SK-N-SH treated with all-trans-retinoic acid at 6 μM for 48 hours (cell line): Measurements from ENCODE around the gene ISOC2.
A peak's percentile ranks its signal among the peaks of the same experiment; 100 is the strongest.

ENCODE experiments used
- ARNTL ChIP-seq: fragments of 450-650 bp; formaldehyde crosslinking; IDR thresholded peaks from 2 replicates; pipeline ENCODE4 v1.5.0; 2020; ENCODE audit warnings: low read depth, mild to moderate bottlenecking, moderate library complexity, borderline replicate concordance
- CREB5 ChIP-seq: fragments of 250-450 bp; sonication (Bioruptor Pico); IDR thresholded peaks from 2 replicates; pipeline ENCODE4 v1.5.1; 2020; ENCODE audit warnings: low read depth, mild to moderate bottlenecking, moderate library complexity
- CSDC2 ChIP-seq: fragments of 250-450 bp; sonication (Bioruptor Pico); IDR thresholded peaks from 2 replicates; pipeline ENCODE4 v1.5.0; 2020; ENCODE audit warnings: mild to moderate bottlenecking, moderate library complexity
- ESRRG ChIP-seq: fragments of 250-450 bp; sonication (Bioruptor Pico); IDR thresholded peaks from 2 replicates; pipeline ENCODE4 v1.6.1; 2021; ENCODE audit warnings: mild to moderate bottlenecking
- PATZ1 ChIP-seq: fragments of 250-450 bp; sonication (Bioruptor Pico); IDR thresholded peaks from 2 replicates; pipeline ENCODE4 v1.8.0; 2020; ENCODE audit warnings: mild to moderate bottlenecking, moderate library complexity, borderline replicate concordance
- RARB ChIP-seq: fragments of 250-450 bp; sonication (Bioruptor Pico); IDR thresholded peaks from 2 replicates; pipeline ENCODE4 v1.8.0; 2021; ENCODE audit warnings: mild to moderate bottlenecking, moderate library complexity
- SNAI2 ChIP-seq: fragments of 250-450 bp; sonication (Bioruptor Pico); IDR thresholded peaks from 2 replicates; pipeline ENCODE4 v1.5.0; 2020; ENCODE audit warnings: mild to moderate bottlenecking, moderate library complexity
- ZC3H10 ChIP-seq: fragments of 250-450 bp; sonication (Bioruptor Pico); IDR thresholded peaks from 2 replicates; pipeline ENCODE4 v1.5.1; 2021; ENCODE audit warnings: mild to moderate bottlenecking, moderate library complexity
- ZFP3 ChIP-seq: fragments of 250-450 bp; sonication (Bioruptor Pico); IDR thresholded peaks from 2 replicates; pipeline ENCODE4 v1.5.0; 2020; ENCODE audit warnings: mild to moderate bottlenecking, moderate library complexity
- ZNF565 ChIP-seq: fragments of 450-650 bp; formaldehyde crosslinking; conservative IDR thresholded peaks from 2 replicates; pipeline ENCODE4 v1.5.0; 2020; ENCODE audit warnings: low read depth, mild to moderate bottlenecking, moderate library complexity
- ZNF70 ChIP-seq: fragments of 450-650 bp; formaldehyde crosslinking; IDR thresholded peaks from 2 replicates; pipeline ENCODE4 v1.5.0; 2020; ENCODE audit warnings: mild to moderate bottlenecking, moderate library complexity
- ZNF8 ChIP-seq: fragments of 450-650 bp; formaldehyde crosslinking; IDR thresholded peaks from 2 replicates; pipeline ENCODE4 v1.5.0; 2020; ENCODE audit warnings: mild to moderate bottlenecking, moderate library complexity

- TF ChIP-seq ZFP3 (CRISPR knock-in tag) (no peak), ZNF8 (CRISPR knock-in tag) (no peak), RARB (CRISPR knock-in tag) (no peak), ESRRG (CRISPR knock-in tag) (no peak), ARNTL (no peak), PATZ1 (no peak), CSDC2 (CRISPR knock-in tag) (no peak), SNAI2 (peak; percentile 68; the same call in 1 of the 2 replicates), ZNF70 (no peak), ZC3H10 (CRISPR knock-in tag) (no peak), CREB5 (CRISPR knock-in tag) (0 out of 2 replicates have a peak, but pooled peaks have one; percentile 29), ZNF565 (CRISPR knock-in tag) (no peak)
Observed at GRCh38 chr19:55408533-55408872, 52.9 kb downstream of the ISOC2 start.
